ENCODE results near the gene TMEM252. TPM values are rescaled to one million over a fixed set of nuclear protein-coding genes. Genes with fewer than 3 reads are reported as not detected.

Gene TMEM252
- total RNA-seq, 1 donor from 2014 or later: not detected

- Histone ChIP-seq H3K9me3 (no peaks in the 10 kb centered on the region), H3K4me3 (no peak overlapping the region), H3K27me3 (no peaks in the 10 kb centered on the region), H3K4me1 (peaks cover 8% of the 10 kb centered on the region), H3K36me3 (no peaks in the 10 kb centered on the region), H3K27ac (peak overlapping the region; percentile 36)
- ATAC-seq (no peak), DNase-seq (no peak)
- TF ChIP-seq, protein P1, sequence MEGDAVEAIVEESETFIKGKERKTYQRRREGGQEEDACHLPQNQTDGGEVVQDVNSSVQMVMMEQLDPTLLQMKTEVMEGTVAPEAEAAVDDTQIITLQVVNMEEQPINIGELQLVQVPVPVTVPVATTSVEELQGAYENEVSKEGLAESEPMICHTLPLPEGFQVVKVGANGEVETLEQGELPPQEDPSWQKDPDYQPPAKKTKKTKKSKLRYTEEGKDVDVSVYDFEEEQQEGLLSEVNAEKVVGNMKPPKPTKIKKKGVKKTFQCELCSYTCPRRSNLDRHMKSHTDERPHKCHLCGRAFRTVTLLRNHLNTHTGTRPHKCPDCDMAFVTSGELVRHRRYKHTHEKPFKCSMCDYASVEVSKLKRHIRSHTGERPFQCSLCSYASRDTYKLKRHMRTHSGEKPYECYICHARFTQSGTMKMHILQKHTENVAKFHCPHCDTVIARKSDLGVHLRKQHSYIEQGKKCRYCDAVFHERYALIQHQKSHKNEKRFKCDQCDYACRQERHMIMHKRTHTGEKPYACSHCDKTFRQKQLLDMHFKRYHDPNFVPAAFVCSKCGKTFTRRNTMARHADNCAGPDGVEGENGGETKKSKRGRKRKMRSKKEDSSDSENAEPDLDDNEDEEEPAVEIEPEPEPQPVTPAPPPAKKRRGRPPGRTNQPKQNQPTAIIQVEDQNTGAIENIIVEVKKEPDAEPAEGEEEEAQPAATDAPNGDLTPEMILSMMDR (IDR thresholded peaks at IDR 0.05): no peak
- intact Hi-C loops (cut with DNase I): no loop called here
Observed at GRCh38 chr9:68538200-68538599, 2.5 kb downstream of the TMEM252 start.

DNA sequence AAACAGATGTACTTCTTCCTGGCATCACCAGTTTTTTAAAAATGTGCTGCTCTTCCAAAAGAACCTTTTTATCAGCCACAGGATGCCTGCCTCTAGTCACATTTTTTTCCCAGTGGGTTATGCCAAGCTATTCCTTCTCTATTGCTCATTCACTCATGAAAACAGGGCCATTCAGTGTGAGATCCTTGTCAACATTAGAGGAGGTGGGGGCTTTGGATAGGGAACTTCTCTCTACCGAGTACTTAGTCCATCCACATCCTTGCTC, 3.1 kb downstream of the TMEM252 start:
- ATAC-seq (no peak), DNase-seq (no peak)
- Histone ChIP-seq H3K27ac (peak overlapping the region; percentile 36), H3K36me3 (no peaks in the 10 kb centered on the region), H3K27me3 (no peaks in the 10 kb centered on the region), H3K4me1 (peaks cover 8% of the 10 kb centered on the region), H3K4me3 (no peak overlapping the region), H3K9me3 (no peaks in the 10 kb centered on the region)
- TF ChIP-seq, protein P1 (IDR thresholded peaks at IDR 0.05): no peak
- intact Hi-C loops (cut with DNase I): no loop called here

DNA sequence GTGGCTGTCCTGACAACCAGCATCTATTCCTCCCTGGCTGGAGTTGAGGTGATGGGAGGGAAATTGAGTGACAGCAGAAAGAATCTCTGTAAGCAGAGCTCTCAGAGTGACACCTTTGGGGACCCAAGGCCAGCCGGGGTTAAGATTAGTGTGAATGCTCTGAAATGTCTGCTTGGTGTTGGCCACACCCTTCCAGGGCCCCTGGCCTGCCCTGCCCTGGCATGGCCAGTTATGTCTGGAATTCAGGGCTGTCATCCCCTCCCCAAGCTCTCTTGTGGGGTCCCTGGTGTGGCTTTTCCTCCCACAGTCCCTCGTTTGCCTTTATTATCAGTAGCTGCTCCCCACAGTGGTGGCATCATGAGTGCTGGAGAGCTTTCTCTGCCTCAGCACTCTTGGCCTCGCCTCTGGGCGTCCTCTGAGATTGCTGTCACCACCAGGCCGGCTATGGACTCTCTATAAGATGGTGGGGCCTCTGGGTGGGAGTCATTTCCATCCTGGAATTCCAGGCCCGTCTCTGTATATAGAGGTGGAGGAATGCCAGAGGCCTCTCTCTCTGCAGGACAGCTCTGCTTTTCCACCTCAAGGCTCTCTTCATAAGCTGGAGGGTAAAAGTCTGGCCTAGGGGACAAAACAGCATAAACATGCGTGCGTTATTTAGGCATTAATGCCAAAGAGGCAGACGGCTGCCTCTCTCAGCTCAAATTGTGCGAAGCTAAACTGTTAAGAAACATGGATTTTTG, 3.6 kb downstream of the TMEM252 start:
- Histone ChIP-seq H3K4me1 (peaks cover 8% of the 10 kb centered on the region), H3K36me3 (no peaks in the 10 kb centered on the region), H3K4me3 (no peak overlapping the region), H3K27ac (peak overlapping the region; percentile 58), H3K9me3 (no peaks in the 10 kb centered on the region), H3K27me3 (no peaks in the 10 kb centered on the region)
- TF ChIP-seq, protein P1 (IDR thresholded peaks at IDR 0.05): no peak
- DNase-seq: no peak
- intact Hi-C loops (cut with DNase I): no loop called here
- no peak for ATAC-seq

GRCh38 chr9:68533678-68534077, 7.0 kb downstream of the TMEM252 start:
- Histone ChIP-seq H3K4me3 (no peak overlapping the region), H3K4me1 (no peaks in the 10 kb centered on the region), H3K27ac (no peak overlapping the region), H3K36me3 (no peaks in the 10 kb centered on the region), H3K27me3 (no peaks in the 10 kb centered on the region), H3K9me3 (no peaks in the 10 kb centered on the region)
- DNase-seq: no peak
- intact Hi-C loops (cut with DNase I): no loop called here
- no peak for ATAC-seq
- TF ChIP-seq, protein P1 (IDR thresholded peaks at IDR 0.05): no peak

- intact Hi-C loops (cut with DNase I): no loop called here
- no peaks in the 10 kb centered on the region for H3K4me1 ChIP-seq
- H3K27me3 ChIP-seq: no peaks in the 10 kb centered on the region
- peak; percentile 31 for ATAC-seq
- no peaks in the 10 kb centered on the region for H3K36me3 ChIP-seq
- H3K9me3 ChIP-seq: no peaks in the 10 kb centered on the region
- no peak overlapping the region for H3K4me3 ChIP-seq
- TF ChIP-seq, protein P1 (IDR thresholded peaks at IDR 0.05): no peak
- no peak for DNase-seq
- H3K27ac ChIP-seq: no peak overlapping the region
Observed at GRCh38 chr9:68532131-68532530, 8.6 kb downstream of the TMEM252 start.

GRCh38 chr9:68530618-68531017, 10.1 kb downstream of the TMEM252 start:
- TF ChIP-seq, protein P1 (IDR thresholded peaks at IDR 0.05): no peak
- peak overlapping the region; percentile 61 for H3K27ac ChIP-seq
- H3K27me3 ChIP-seq: no peaks in the 10 kb centered on the region
- H3K4me1 ChIP-seq: no peaks in the 10 kb centered on the region
- no peak overlapping the region for H3K4me3 ChIP-seq
- peak; percentile 80 for DNase-seq
- H3K36me3 ChIP-seq: no peaks in the 10 kb centered on the region
- ATAC-seq: peak; percentile 94
- intact Hi-C loops (cut with DNase I): no loop called here
- no peaks in the 10 kb centered on the region for H3K9me3 ChIP-seq

All from upper lobe of right lung (tissue), 1 donor.